PC-9 (cell line): Measurements from ENCODE around the gene FADS3.

ENCODE experiments used
- EZH2 ChIP-seq: fragments of 200-600 bp; sonication (generic); IDR thresholded peaks from 2 replicates; pipeline ENCODE4 v1.8.0; 2017; ENCODE audit warnings: antibody characterized with exemption, low read depth
- TF ChIP-seq, protein P1 (sequence below): fragments of 200-600 bp; sonication (generic); conservative IDR thresholded peaks from 2 replicates; pipeline ENCODE4 v1.6.1; 2017; ENCODE audit warnings: mixed run types, antibody characterized with exemption, mild to moderate bottlenecking, moderate library complexity

DNA sequence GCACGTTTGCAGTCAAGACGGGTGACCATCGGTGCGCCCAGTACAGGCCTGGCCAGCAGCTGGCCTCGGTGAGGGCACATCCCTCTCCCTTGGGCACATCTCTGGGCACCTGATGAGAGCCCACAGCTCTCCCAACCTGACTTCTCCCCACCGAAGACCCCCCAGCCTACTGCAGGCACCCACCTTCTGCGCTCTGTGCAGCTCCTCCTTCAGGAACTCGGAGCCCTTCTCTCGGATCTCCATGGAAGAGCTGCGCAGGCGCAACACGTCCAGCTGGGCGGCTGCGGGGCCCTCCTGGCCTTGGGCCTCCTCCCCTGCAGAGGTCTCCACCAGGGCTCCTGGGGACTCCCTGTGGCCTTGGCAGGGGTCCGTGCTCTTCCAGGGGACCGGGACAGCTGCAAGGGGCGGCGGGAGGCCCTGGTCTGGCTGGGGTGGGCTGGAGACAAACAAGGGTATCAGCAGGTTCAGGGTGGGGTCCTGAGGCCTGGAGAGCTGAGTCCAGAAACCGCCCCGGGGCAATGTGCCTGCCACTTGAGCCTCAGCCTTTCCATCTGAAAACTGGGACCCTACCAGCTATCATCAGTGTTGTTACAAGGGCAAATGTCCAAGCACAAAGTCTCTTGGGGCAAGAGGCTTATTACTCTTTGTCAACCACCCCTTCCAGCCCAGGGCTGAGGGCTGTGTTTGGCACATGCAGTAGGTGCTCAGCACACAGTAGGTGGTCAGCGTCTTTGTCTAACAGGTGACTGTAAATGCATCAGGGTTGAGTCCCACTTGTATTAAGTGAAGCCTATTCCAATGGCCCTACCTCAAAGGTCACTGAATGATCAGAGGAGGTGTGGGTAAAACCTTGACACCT, 16.8 kb upstream of the FADS3 start:
- no peak for TF ChIP-seq EZH2
- TF ChIP-seq, protein P1, sequence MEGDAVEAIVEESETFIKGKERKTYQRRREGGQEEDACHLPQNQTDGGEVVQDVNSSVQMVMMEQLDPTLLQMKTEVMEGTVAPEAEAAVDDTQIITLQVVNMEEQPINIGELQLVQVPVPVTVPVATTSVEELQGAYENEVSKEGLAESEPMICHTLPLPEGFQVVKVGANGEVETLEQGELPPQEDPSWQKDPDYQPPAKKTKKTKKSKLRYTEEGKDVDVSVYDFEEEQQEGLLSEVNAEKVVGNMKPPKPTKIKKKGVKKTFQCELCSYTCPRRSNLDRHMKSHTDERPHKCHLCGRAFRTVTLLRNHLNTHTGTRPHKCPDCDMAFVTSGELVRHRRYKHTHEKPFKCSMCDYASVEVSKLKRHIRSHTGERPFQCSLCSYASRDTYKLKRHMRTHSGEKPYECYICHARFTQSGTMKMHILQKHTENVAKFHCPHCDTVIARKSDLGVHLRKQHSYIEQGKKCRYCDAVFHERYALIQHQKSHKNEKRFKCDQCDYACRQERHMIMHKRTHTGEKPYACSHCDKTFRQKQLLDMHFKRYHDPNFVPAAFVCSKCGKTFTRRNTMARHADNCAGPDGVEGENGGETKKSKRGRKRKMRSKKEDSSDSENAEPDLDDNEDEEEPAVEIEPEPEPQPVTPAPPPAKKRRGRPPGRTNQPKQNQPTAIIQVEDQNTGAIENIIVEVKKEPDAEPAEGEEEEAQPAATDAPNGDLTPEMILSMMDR: no peak
